Measurements from ENCODE around the gene CPA4.

The CPA4 gene

DNA sequence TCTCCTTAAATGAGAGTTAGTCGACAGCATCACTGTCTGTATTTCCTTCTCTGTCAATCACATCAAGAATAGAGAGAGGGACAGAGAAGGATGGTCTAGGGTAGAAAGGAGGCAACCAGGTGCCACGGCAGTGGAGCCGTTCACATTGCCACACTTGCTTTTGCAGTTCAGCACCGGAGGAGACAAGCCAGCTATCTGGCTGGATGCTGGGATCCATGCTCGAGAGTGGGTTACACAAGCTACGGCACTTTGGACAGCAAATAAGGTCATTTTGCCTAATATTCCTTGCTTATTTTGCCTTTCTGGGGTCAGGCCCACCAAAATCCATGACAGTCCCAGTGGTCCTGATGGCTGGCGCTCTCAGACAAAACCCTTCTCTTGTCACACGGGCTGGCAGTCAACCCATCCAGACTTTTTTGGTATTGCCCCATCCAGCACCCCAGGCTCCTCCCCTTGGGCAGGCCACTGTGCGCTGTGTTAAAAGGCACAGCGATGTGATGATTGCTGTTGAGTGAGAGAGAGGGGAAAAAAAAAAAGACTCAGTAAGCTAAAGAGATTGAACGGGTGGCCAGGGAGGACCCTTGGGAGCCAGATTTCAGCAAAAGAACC is 17.9 kb upstream of the CPA4 start:
- no peak for DNase-seq (ENCODE audit: low read depth)

DNA sequence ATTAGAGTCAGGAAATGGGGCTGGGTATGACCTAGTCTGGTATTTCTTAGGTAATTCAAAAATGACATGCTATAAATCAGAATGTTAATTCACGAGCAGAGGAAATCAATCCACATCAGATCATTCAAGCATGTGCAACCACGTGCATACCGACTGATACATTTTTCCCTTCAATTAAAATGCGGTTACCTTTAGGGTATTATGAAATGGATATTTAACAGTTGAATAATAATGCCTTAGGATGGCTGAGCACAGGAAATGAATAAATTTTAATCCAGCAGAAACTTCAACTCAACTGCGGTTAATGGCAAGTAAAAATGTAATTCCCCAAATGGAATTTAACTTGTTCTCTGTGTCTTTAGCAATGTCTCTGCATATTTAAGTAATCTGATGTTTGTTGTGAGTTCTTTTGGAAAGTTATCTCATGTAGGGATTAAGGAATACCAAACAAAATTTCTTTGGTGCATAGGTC is 17.1 kb upstream of the CPA4 start:
- DNase-seq (ENCODE audit: low read depth), result no peak

DNA sequence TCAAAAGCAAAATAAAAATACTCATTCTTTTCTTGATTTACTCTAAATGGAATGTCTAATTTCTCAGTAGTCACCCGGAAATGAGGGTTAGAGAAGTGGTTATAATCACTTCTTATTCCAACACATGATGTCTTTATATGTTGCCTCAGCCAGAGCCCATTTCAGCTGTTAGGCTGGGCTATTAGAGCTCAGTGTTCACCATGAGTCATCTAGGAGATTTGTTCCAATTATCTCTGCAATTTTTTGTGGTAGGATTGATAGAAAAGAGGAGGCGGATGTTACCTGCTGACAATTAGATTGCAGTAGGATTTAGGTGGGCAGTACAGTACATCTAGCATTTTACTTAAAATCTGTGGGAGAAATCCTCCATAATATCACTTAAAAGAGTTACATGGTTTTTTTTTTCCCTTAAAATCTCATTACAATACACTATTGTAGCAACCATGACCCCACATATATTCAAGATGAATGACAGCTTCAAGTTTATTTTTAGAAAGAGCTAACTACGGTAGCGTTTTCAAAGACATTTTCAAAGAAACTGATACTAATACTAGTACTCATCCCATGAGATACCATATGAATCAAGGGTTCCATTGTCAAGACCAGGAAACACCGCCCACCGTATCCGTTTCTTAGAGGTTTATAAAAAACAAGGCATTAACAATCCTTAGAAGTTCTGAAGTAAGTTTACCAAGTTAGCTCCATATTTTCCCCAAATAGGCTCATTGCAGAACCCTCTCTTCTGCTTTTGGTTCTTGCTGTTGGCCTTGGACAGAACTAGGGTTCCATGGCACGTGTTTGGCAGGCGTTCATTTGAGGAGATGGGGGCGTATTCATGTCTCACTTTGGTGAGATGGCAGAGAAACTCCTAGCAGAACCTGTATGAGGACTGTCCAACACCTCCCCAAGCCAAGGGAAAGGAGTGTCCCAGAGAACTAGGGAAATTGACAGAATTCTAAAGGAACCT is 15.9 kb upstream of the CPA4 start:
- peak; percentile 57 for DNase-seq (ENCODE audit: low read depth)

DNA sequence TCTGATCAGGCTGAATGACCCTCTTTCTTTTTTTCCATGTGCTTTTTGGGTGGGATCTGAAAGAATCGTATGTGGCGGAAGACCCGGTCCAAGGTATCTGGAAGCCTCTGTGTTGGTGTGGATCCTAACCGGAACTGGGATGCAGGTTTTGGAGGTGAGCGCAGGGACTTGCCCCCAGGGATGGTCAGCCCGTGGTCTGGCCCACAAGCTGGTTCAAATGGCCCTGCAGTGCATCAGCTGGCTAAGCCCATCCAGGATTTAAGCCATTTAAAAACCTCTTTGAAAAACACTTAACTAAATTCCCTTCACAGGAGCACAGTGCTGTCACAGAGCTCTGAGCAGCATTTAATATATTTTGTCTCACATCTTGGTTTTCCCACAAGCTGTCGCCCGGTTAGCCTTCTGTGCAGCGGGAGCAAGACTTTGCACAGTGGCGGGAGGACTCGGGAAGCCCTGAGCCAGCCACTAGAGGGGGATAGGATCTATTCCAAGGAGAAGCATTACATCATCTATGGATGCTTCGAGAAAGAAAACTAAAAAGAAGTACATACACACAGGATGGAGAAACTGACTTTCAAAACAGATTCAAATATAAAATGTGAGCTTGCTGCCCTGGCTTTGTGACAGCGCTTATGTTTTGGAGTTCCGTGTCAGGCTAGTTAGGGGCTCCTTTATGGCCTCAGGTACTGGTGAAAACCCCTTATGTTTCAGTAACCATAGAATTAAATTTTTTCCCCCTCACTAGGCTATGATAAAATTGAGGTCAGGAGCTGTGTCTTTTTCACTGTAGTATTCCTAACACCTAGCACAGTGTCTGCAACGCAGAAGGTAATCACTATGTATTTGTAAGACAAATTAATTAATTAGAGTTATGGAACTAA is 15.0 kb upstream of the CPA4 start:
- DNase-seq (ENCODE audit: low read depth), result peak; percentile 55

DNA sequence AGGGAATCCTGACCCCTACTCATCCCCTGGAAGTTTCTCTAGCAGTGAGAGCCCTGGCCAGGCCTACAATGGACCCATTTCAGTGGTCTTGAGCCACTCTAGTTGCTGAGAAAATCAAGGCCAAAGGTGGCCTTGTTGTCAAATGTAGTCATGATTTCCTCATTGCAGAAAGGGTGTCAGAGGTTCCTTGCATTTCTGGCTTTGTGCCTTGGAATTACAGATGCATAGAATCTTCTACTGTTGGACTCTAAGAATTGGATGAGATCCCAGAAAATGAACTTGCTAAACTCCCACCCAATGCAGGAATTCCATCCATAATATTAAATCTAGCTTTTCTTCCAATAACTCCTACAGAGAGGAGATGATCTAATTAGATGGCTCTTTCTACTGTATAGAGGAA is 14.1 kb upstream of the CPA4 start:
- peak; percentile 30 for DNase-seq (ENCODE audit: low read depth)

DNA sequence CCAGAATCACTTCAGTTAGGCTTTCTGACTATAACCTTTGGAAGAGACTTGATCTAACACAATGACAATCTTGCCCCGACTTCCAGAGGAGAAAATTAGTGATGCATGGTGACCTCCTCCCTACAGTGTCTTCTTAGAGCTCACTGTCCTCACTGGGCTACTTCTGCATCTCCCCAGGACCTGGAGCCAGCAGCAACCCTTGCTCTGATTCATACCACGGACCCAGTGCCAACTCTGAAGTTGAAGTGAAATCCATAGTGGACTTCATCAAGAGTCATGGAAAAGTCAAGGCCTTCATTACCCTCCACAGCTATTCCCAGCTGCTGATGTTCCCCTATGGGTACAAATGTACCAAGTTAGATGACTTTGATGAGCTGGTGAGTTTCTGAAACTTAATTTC is 13.7 kb upstream of the CPA4 start:
- DNase-seq (ENCODE audit: low read depth), result peak; percentile 29

DNA sequence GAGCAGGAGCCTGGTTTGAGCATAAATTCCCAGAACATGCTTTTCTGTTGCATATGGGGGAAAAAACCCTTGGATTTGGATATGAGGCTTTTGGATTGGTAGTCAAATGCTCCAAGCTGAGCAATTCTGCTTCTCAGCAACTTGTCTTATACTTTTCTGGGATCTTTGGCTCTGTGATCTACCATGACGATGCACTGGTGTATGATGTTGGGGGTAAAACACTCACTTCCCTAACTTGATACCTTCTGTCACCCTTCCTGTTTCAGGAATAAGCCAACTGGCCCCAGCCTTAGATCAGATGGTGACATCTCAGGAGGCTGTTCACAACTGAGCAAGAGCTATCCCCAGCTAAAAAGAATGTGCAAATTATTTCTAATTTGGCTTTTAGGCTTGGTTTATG is 13.1 kb upstream of the CPA4 start:
- no peak for DNase-seq (ENCODE audit: low read depth)

DNA sequence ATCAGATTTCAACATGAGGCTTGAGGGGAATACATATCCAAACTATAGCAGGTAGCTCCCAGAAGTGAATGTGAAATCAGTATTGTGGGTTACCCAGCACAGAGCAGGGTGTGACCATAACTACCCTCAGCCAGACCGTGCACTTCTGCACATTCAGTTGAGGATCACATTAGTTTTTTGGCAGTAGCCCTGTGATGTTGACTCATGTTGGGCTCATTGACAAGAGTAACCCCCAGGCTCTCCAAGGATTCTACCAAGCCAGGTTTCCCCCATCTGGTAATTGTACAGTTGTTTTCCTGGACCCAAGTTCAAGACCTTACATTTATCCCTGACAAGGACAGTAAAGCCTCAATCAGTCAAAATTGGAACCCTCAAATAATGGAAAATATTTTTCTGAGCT is 11.7 kb upstream of the CPA4 start:
- peak; percentile 82 for DNase-seq (ENCODE audit: low read depth)

DNA sequence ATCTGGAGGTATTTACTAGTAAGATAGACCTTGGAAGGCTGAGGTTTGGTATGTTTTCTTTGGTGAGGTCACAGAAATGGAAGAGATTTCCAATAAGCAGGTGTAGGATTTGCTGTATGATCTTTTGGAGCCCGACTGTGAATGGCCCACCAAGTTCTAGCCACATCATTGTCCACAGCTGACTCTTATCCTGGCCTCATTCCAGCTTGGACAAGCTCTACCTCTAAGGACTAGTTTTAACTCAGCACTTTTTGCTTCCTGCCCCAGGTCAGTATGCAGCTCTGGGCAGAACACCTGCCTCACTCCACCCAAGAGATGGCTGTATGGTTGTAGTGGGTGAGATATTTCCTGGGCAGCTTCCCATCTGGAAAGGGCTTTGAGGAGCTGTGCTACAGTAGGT is 6.1 kb upstream of the CPA4 start:
- DNase-seq (ENCODE audit: low read depth), result no peak

DNA sequence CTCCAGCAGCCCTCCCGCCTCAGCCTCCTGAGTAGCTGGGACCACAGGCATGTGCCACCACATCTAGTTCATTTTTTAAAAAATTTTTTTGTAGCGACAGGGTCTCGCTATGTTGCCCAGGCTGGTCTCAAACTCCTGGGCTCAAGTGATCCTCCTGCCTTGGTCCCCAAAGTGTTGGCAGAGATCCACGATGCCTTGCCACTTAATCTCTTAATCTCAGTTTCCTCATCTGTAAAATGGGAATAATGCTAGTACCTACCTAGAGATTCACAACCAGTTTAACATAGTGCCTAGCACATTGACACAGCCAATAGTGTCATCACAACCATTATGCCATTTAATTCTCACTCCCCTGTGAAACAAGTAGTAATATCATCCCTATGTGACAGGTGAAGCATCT is 4.8 kb upstream of the CPA4 start:
- DNase-seq (ENCODE audit: low read depth), result no peak

DNA sequence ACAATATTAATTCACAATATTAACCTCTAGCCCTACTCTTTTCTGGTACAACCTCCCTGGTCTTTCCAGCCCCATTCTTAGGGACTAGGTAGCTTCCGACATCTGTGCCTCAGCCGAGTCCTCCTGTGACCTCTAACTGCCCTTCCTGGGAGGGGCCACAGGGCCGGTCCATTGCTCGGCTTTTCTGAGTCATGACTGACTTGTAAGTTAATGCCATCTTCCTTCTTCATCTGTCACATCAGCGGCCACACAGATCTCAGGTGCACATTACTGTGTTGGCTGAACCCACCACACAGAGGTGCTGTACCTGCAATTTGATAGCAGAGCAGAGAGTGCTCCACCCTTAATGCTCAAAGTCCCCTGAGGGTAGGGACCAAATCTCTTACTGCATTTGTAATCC is 4.1 kb upstream of the CPA4 start:
- DNase-seq (ENCODE audit: low read depth), result no peak

DNA sequence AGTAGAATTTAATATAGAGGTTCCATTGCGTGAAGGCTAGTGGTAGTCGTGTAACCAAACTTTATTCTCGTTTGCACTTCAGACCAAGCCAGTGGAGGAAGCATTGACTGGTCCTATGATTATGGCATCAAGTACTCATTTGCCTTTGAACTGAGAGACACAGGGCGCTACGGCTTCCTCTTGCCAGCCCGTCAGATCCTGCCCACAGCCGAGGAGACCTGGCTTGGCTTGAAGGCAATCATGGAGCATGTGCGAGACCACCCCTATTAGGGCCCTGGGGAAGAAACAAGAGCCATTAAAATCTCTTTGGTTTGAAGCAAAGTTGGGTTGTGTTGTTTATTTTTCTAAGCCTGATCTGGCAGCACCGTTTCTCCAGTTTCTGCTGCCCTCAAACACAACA is 3.5 kb upstream of the CPA4 start:
- DNase-seq (ENCODE audit: low read depth), result no peak

DNA sequence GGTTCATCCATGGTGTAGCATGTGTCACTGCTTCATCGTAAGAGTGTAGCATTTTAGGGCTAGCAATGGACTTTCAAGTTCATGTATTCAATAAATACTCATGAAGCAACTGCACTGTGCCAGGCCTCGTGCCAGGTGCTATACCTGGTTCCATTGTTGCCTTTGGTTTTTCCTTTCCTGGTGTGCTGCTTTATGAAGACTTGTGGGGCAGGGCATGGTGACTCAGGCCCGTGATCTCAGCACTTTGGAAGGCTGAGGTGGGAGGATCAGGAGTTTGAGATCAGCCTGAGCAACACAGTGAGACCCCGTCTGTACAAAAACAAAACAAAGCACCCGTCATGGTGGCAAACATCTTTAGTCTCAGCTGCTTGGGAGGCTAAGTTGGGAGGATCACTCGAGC is 2.2 kb upstream of the CPA4 start:
- no peak for DNase-seq (ENCODE audit: low read depth)

DNA sequence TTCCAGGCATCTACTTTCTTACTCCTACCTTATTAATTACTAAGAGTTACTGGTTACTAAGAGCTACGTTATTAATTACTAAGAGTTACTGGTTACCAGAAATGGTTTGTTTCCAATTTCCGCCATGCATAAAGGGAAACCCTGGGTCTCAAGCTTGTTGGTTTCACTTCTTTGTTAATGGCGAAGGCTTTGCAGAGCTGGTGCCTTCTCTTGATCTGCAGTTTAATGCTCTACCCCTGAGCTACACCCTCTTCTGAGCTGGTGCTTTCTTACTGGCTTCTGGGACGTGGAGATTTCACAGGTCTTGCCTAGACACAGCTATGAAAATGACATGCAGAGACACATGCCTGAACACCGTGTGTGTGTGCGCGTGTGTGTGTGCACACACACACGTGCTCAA is 560 bp downstream of the CPA4 start:
- DNase-seq (ENCODE audit: low read depth), result no peak

DNA sequence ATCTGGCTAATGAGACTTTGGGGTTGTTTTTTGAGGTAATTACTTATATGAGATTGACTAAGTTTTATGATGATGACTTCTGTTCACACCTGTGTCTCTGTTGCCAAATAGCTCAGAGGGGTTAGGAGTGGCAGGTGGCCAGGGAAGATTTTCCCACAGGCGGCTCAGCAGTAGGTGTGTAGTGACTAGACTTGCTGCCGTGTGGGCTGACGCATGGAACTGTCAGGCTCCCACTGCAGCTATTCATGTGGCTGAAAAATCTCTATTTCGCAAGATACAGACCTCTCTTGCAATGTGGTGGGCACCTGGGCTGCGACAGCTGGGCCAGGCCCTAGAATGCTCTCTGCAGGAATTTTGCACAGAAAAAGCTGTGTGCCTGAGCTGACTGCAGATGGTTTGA is 1.4 kb downstream of the CPA4 start:
- no peak for DNase-seq (ENCODE audit: low read depth)

DNA sequence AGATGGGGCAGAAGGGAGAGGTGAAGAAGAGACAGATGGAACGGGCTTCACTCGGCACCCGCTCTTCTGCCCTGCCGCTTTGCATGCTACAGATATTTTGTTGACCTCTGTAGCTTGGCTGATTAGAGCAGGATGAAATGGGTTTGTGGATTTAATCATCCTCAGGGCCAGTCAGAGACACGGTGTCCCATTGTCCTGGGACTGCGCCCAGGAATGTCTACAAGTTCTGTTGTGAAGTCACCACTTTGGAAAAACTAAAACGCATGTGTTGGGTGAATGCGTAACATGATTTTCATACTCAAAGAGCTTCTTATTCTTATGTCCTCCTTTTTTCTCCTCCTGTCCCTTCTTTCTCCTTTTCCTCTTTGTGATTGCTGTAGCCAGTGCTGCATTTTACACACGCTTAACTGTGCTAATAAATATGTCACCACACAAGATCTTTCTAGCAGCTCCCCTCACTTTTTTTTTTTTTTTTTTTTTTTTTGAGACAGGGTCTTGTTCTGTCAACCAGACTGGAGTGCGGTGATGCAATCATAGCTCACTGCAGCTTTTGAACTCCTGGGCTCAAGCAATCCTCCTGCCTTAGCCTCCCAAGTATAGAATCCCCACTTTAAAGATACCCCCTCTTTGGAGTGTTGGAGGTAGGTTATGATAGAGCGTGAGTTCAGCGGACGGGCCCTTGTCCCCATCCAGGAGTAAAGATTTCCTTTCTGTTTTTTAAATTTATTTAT is 3.4 kb downstream of the CPA4 start:
- no peak for DNase-seq (ENCODE audit: low read depth)

DNA sequence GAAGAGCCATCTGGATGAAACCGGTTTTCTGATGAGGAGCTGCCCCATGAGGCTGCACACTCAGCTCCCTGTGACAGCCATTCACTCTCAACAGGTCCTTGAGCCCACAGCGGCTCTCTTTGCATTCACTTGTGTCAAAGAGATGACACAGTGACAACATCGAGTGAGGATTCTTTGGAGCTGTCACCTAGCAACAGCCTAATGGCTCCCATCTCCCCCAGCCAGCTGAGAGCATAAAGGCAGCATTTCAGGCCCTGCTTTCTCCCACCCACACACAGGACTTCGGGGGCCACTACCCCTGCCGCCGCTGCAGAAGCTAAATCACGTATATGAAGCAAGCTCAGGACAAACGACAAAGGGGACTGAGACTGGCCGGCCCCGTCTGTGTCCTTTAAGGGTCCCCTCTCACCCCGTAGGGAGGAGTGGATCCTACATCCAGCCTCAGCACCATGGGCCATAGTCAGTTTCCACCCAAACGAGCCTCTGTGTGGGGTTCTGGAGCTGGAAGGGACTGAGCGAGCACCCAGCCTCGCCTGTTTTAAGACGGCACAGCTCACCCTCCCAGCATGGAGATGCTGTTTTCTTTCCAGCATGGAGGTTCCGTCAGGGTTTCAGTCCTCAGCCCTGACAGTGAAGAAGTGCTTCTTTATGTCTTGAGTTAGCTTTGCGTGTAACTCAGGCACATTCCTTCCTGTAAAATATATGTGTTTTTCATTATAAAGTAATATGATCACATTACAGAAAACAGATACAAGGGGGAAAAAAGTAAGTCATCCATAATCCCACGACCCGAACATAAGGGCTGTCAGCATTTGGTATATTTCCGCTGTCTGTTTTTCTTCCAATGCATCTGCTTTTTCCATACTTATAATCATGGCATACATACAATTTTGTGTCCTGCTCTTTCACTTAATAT is 4.9 kb downstream of the CPA4 start:
- DNase-seq (ENCODE audit: low read depth), result no peak

DNA sequence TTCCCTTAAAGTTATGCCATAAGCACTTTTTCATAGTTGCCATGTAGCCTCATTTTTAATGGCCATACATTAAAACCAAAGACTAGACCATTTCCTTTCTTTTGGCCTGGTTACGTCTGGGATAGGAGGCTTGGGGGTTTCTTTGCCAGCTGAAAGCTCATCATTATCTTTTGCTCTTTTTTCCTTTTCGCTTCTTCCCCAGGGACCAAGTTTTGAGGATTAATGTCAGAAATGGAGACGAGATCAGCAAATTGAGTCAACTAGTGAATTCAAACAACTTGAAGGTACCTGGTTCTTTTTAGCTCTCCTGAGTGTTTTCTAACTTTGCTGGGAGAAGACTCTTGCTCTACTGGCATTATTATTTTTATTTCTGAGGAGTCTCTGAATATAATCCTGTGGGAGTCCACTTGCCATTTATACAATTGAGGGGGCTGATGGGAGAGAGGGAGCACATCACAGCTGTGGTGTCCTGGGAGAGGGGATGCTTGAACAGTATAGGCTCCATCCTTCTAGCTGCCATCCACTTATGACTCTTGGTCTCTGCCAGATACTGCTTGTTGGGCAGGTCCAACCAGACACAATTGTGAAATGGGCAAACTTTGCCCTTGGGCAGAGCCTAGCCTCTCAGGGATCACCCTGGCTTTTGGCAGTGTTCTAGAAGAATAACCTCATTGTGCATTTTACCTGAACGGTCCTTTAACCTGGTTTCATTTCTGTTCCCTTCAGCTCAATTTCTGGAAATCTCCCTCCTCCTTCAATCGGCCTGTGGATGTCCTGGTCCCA is 5.8 kb downstream of the CPA4 start:
- no peak for DNase-seq (ENCODE audit: low read depth)

DNA sequence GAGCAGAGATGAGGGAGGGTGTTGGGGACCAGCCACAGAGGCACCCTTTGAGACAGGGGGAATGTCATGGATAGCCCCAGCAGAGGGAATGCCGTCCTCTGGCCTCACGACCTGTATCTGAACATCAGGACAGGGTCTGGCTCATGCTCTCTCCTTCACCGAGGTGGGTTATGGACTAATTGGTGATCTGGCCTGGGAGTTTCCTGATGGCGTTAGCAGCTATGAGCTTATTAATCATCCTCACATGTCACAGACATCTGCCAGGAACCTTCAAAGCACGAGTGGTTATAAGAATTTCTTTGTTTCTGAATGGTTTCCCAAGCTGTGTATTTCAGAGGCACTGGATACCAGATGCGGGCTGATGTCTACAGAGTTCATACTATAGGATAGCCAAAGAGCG is 6.9 kb downstream of the CPA4 start:
- DNase-seq (ENCODE audit: low read depth), result no peak

DNA sequence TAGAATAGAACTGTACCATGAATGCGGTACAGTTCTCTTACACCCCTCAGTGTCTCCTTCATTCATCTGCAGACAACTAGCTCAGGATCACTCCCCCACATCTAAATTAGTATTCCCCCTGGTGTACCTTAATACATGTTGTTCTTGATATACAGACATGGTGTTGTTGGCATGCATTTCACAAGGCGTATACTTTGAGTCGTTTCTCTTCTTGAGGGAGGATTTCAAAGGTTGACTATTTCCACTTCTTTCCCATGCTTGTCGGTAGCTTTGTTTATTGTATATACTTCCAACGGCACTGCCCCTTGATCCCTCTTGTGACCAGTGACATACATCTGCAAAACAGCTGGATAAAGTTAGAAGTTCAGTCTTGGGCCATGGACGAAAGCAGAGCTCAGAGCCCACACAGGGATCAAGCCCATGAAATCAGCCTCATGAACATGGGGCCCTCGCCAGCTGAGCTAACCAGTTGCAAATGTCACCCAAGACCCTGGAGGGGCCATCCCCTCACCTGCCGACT is 8.6 kb downstream of the CPA4 start:
- no peak for DNase-seq (ENCODE audit: low read depth)

Measured in stromal cell of bone marrow (primary cell).